ENCODE results near the gene RAB27A.
A peak's percentile ranks its signal among the peaks of the same experiment; 100 is the strongest.
"Not testable (repeated sequence)": the region's sequence is repeated elsewhere in the genome, so short reads cannot be mapped to it uniquely, and the experiment has no call there.

Gene RAB27A

DNA sequence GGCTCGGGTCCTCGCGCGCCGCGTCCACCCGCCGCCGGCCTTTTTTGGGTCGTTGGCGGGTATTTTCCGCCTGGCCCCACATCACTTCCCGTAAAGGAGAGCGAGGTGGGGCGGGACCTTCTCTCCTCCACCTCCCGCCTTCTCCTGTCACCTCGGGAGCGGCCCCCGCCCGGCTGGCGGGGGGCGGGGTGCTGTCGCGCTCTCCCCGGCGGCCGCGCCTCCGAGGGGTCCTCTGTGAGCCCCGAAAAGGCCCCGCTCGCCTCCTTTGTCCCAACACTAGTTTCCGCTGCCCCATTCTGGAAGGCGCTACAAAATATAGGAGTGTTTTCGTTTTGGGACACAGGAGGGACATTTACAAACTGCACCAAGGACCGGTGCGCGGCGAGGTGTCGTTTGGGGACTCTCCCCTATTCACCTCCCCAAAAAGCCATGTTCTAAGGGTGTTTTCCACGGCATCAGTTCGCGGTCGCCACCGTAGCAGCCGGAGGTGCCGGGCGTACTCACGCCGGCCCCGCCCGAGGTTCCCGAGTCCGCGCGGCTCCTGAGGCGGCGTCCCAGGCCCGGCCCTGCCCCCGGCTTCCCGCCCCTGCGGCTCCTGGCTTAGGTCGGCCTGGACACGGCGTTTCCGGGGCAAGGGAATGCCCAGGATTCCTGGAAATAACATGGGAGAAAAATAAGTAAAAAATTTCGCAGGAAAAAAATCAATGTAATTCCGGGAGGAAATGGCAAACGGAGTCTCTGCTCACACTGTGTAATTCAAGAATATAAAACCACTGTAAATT, at the start of gene RAB27A:
Gene RAB27A, minus strand, starts transcription at position 68 of the 782 bp plus-strand sequence. CDS start 54,879 bp downstream, outside the sequence.
- peak; percentile 89 for DNase-seq

- no peak for DNase-seq
Observed at GRCh38 chr15:55337160-55337559, 47.5 kb upstream of the RAB27A start.

- no peak for DNase-seq
Observed at GRCh38 chr15:55334997-55335396, 45.4 kb upstream of the RAB27A start.

DNA sequence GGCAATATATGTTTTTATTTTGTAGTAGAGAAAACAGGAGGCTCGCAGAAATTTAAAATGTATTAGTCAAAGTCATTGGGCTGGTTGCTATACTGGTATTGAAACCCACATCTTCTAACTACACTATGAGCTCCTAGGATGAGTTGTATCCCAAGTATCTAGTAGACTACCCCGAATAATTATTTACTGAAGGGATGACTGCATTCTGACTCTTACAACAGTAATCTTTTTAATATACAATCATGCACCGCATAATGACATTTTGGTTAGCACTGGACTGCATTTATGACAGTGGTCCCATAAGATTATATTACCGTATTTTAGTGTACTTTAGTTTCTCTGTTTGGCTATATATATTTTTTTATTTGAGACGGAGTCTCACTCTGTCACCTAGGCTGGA, 44.8 kb upstream of the RAB27A start:
- no peak for DNase-seq

DNA sequence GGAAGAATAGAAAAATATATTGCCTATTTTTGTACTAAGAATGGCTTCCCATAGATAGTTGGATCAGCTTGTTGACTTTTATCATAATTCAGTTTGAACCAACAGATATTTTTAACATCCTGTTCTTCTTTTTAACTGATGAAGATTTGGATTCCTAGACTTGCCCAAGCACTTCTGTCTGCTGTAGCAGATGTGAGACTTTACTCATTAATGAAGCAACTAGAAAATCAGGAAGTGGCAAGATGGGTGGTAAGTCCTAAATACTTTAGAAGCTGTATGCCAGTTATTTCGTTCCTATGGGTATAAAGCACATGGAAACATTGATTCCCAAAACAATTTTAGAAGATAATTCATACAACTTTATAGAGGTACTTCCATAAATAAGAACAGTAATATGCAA, 37.8 kb upstream of the RAB27A start:
- no peak for DNase-seq

DNA sequence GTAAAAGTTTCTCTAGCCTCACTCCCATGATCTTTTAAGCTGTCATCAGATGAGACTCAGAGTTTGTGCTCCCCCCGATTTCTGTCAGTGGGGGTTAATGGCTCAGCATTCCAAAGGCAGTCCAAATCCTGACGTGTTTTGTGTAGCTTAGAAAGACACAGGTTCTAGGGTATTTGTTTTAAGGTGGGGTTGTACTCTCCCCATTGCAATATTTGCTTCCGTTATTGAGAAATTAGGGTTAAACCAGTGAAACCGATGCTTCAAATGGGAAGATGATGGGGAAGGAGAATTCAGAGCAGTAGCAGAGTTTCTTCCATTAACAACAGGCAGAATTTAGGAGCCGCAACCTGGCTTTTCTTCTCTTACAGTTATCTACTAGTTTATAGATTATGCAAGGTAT, 32.9 kb upstream of the RAB27A start:
- DNase-seq: no peak

DNA sequence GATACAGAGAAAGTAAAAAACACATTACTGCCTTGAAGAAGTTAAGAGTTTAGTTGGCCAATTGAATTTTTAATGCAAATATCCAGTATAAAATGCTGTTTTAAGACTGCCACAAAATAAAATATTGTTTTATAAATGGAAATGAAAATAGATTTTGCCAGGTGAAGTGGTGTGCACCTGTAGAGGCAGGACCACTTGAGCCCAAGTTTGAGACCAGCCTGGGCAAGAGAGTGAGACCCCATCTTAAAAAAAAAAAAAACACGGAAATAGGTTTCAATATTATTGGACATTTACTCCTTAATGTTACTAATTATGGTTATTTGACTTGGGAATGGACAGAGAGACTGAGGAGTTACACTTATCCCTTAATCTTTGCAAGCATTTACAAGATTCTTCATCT, 31.4 kb upstream of the RAB27A start:
- DNase-seq: no peak

GRCh38 chr15:55320238-55320550, 30.6 kb upstream of the RAB27A start:
- DNase-seq: no peak

DNA sequence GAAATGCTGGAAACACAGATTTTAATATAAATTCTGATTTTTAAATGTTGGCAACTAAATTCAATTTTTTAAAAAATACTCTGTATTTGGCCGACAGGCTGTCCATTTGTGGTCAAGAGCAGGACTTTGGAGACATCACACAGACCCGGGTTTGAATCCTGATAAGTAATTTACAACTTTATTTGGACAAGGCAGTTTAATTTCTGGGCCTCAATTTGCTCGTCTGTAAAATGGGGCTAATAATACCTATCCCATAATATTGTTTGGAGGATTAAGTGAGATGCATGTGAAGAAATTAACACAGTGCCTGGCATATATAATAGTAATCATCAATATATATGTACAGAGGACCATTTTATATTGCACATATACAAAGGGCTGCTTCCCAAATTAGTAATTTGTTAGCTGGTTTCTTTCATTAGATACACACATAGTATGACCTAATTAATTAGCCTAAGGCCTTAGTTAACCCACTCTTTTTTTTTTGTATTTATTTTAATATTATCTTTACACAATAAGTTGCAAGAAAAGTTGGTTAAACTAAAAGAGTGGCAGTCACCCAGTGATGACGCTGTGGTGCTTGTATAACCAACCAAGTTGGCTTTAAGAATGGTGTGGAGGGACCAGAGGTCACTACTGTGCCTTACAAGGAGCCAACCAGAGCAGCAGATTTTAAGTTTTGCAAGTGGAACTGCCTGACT, 30.1 kb upstream of the RAB27A start:
- no peak for DNase-seq

DNA sequence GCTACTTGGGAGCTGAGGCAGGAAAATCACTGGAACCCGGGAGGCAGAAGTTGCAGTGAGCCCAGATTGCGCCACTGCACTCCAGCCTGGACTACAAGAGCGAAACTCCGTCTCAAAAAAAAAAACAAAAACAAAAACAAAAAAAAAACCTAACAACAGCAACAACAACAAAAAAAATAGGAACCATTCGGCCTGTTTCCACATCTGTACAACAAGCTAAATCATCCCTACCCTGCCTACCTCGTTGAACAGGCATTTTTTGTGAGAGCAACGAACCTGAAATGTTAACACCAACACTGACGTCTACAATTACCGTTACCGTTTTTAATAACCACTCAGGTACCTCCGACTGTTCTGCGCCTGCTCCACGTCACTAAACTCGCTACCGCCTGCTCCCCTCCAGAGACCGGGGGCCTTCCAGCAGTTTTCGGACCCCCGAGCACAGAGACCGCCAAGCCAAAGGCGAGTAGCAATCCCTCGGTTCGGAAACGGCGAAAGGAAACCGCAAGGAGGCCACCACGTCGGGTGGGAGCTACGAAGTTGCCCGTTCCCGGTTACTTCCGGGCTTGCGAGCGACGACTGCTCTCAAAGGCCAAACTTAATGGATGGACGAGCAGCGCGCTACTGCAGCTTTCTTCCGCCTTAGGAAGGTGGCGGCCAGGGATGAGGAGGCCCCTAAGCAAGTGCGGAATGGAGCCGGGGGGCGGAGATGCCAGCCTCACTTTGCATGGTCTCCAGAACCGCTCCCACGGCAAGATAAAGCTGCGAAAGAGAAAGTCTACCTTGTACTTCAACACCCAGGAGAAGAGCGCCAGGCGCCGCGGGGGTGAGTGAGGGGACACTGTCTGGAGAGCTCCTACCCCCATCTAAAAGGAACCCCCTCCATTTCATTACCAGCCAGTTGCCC, 29.2 kb upstream of the RAB27A start, which contains the start of the genes PIGB and PIGBOS1:
Gene PIGB, plus strand, starts transcription at position 635 of the 907 bp plus-strand sequence. Its CDS starts 29 bp downstream, at position 664.
Gene PIGBOS1, minus strand, starts transcription at position 536 of the 907 bp plus-strand sequence. CDS start 1,331 bp downstream, outside the sequence.
- DNase-seq: peak; percentile 93

- not testable (repeated sequence) for DNase-seq
Observed at GRCh38 chr15:55302801-55303200, 13.2 kb upstream of the RAB27A start.

- DNase-seq: no peak
Observed at GRCh38 chr15:55297315-55297714, 7.7 kb upstream of the RAB27A start.

GRCh38 chr15:55290528-55291057, 980 bp upstream of the RAB27A start:
- DNase-seq: peak; percentile 94

DNA sequence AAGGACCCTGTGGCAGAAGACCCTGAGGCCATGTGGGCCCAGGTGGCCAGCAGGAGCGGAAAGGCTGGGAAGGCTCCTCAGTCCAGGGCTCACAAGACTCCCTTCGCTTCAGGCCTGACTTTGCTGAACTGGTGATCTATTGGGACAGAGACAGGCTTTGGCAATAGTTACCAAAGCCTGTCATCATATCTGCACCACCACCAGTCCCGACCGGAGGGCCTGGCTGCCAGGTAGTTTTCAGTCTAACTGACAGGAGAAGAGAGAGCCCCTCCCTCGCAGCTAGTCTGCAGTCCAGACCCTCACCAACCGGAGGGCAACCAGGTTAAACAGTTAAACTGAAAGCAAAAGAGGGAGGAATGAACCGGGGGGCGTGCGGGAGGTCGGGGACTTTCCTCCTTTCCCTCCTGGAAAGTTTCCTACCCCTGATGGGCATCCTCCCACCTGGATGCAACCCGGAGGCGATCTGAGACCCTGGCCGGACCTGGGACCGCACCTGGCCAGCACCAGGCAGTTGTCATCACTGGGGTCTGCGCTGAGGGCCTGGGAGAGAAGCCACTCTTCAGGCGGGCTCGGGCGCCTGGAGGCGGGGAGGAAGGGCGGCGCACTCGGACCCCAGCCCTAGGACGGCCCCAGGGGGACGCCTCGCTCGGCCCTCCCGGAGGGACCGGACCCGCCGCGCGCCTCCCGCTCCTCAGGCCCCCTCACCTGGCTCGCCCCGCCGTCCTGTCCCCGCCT, 435 bp downstream of the RAB27A start:
- DNase-seq: peak; percentile 79

- DNase-seq: peak; percentile 51
Observed at GRCh38 chr15:55288006-55288717, 1.5 kb downstream of the RAB27A start.

GRCh38 chr15:55286442-55287189, 3.0 kb downstream of the RAB27A start:
- not testable (repeated sequence) for DNase-seq

GRCh38 chr15:55284426-55284825, 5.2 kb downstream of the RAB27A start:
- no peak for DNase-seq

DNA sequence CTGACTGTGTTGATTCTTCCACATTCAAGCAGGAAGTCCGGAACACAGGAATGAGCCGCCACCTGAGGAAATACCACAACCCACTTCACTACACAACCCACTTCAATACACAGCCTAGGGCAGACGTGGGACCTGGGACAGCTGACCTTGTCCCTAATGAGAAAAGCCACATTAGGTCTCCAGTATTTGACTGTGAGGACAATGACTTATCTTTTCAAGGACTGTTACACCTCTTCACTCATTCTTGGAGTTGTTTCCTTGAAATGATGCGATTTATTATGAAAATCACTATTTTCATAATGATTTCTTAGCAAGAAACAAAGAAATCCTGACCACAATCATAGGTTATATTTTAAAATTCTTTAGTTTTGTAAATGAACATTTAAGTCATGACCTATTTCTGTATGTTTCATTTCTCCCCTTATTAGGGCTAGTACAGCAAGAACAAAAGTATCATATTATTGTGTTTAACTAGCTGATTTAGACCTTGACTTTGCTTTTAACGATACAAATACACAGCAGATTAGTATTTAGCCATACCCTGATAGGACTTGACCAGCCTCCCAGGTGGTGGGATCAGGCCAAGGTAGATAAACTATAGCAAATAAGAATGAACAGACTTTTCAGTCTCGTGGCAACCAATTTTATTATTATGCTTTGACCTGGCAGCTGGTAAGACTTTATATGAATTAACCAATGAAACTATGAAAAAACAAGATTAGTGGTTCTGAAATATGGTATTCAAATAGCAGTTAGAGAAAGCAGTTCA, 6.0 kb downstream of the RAB27A start:
- no peak for DNase-seq

DNA sequence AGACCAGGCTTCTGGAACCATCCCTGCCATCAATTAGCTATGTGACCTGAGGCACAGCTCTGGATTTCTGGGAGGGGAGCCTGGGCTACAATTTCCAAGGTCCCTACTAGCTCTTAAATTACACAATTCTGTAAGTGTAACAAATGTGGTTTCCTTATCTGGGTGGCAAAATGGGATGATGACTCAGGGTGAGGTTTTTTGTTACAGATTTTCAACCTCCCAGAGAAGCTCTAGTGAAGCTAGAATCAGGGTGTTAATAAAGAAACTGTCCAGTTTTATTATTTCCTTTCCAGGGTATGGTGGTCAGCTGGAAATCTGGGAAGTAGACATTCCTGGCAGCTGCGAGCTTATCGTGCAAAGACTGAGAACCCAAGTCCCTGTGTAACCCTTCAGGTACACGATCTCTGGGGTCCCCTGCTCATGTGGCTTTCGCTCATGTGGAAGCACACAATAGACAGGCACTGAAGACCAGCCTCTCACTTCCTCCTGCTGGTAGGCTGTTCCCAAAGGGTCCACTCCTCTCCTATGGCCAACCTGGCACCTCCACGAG, 7.3 kb downstream of the RAB27A start:
- no peak for DNase-seq
